Upper lobe of left lung (tissue), 4 donors: Measurements from ENCODE around the gene HSPA8.

Experiments
- CTCF ChIP-seq, 6 experiments: fragments of 450-650 bp in 4 of 6; fragments of 200-600 bp in 2 of 6; sonication (generic) in 2 of 6; IDR thresholded peaks; one replicate each; pipeline ENCODE4 v1.5.1; 2016 to 2019; ENCODE audit warnings: antibody characterized with exemption in 6 of 6
- POLR2A ChIP-seq, 4 donors: fragments of 450-650 bp; IDR thresholded peaks; one replicate each; pipeline ENCODE4 v1.5.1; 2016 to 2017; ENCODE audit warnings: antibody characterized with exemption in 4 of 4, mild to moderate bottlenecking in 2 of 4
- POLR2AphosphoS5 ChIP-seq, 2 donors: sonication (generic); formaldehyde crosslinking; IDR thresholded peaks; one replicate each; pipeline ENCODE4 v1.5.1; 2017; ENCODE audit warnings: antibody characterized with exemption in 2 of 2

GRCh38 chr11:123110397-123110796 is 48.5 kb upstream of the HSPA8 start:
- TF ChIP-seq POLR2A (IDR thresholded peaks at IDR 0.05) (no peak), POLR2AphosphoS5 (IDR thresholded peaks at IDR 0.05) (no peak), CTCF (IDR thresholded peaks at IDR 0.05) (no peak)
